Fibroblast of villous mesenchyme (primary cell): ENCODE measurements around the gene FCN3. TPM values are rescaled to one million over a fixed set of nuclear protein-coding genes. Genes with fewer than 3 reads are reported as not detected.

ENCODE experiments used
- DNase-seq: peaks from one replicate; pipeline ENCODE4 v3.0.0-alpha.2; 2010; ENCODE audit warnings: low read depth
- H3K4me3 ChIP-seq: 2 replicates; pipeline ENCODE4 v1.5.1; 2011; ENCODE audit warnings: low read depth, mild to moderate bottlenecking, low read length
- CTCF ChIP-seq: IDR thresholded peaks from 2 replicates; pipeline ENCODE4 v1.5.1; 2012; ENCODE audit warnings: low read depth, mild to moderate bottlenecking, low read length; ENCODE audit not compliant: insufficient read depth
- total RNA-seq: library from RNA; depleted of rRNA; stranded (reverse); fragments of >200 nt; gene quantifications from 2 replicates; pipeline ENCODE4 v1.2.3, GENCODE V29; 2012

The FCN3 gene
- total RNA-seq, 1 donor = not detected

GRCh38 chr1:27345272-27345671 is 29.4 kb downstream of the FCN3 start:
- TF ChIP-seq CTCF = no peak
- no peak overlapping the region for H3K4me3 ChIP-seq
- DNase-seq = no peak

GRCh38 chr1:27343639-27344025 is 31.0 kb downstream of the FCN3 start:
- DNase-seq = no peak
- H3K4me3 ChIP-seq = no peak overlapping the region
- TF ChIP-seq CTCF = no peak

DNA sequence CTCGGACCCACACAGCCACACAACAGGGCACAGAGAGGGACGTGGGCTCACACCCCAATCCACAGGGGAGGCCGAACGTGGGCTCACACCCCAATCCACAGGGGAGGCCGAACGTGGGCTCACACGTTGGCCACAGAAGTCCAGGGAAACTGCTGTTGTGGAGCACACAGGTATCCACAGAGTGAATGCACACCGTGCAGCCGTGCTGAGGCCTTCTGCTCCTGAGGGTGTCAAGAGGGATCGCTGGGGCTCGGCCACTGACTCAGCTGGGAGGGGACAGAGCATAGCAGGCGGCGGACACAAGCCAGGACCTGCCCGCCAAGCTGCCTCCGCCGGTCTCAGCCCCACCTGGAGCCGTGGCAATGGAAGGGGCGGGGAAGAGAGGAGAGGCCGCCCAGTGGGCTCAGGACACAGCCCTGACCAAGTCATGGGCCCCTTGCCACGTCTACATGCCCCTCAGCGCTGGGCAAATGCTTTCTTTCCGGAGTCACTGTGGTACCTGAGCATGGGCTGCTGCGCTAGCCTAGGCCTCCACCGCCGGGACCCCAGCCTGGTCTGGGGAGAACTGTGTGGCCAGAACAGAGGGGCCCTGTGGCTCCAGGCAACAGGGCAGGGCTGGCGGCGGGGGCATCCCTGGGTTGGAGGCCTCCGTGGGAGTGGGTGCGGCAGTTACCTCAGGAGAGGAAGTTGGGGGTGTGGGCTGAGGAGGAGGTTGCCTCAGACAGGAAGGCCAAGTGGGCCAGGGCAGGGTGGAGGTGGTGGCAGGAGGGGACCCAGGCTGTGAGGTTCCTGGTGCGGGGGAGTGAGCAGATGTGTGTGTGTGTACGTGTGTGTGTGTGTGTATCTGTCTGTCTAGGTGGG is 31.6 kb downstream of the FCN3 start:
- DNase-seq = no peak
- no peak for TF ChIP-seq CTCF
- H3K4me3 ChIP-seq = no peak overlapping the region

- no peak for TF ChIP-seq CTCF
Observed at GRCh38 chr1:27342391-27342777, 32.2 kb downstream of the FCN3 start.

DNA sequence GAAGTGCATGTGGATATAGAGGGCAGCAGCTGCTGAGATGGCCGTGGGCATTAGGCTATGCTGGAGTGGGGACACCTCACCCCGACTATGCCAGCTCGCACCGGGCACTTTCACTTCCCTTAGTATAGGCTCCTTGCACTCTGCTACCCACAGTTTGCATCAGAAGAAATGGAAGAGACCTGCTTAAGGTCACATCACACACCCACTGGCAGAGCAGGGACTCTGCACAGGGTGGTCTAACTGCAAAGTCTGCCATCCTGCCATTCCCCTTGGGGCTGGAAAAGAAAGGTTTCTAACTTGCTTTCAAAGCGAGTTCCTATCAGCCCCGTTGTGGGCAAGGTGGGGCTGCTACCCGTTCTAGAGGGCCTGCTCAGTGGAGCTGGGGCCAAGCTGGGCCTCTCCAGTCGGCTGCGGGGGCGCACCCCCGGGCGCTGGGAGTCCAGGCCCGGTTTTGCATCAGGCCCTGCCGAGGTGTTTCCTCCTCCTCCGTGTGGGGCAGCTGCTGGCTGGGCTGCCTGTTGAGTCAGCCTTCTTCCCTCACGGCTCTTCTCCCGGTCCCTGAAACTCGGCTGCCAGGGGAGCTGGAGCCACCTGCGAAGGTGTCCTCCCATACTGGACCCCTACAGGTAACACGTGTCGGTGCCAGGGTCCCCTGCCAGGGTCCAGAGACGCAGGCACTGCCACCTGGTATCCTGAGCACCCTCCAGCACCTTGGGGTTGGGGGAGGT is 32.9 kb downstream of the FCN3 start, which contains the start of gene SYTL1:
TSS of gene SYTL1 (plus strand) at position 498 of the 728 bp plus-strand sequence. CDS start 3,313 bp downstream, outside the sequence.
- DNase-seq = peak; percentile 47
- H3K4me3 ChIP-seq = no peak within 1 kb of the TSS
- no peak for TF ChIP-seq CTCF

More at GRCh38 chr1:27342391-27342777, 32.2 kb downstream of the FCN3 start:
- no peak for DNase-seq
- H3K4me3 ChIP-seq = no peak overlapping the region

- DNase-seq = no peak
- no peak for TF ChIP-seq CTCF
- H3K4me3 ChIP-seq = no peak overlapping the region
Observed at GRCh38 chr1:27339213-27339612, 35.4 kb downstream of the FCN3 start.
